Fibroblast of the aortic adventitia (primary cell): Measurements from ENCODE around the gene JUP. TPM values are rescaled to one million over a fixed set of nuclear protein-coding genes. Genes with fewer than 3 reads are reported as not detected.

Experiments
- DNase-seq: peaks from one replicate; pipeline ENCODE4 v3.0.0-alpha.2; 2010; ENCODE audit warnings: low read depth
- H3K4me3 ChIP-seq: 2 replicates; pipeline ENCODE4 v1.5.1; 2011; ENCODE audit warnings: low read depth, mild to moderate bottlenecking, control low read depth, low read length, moderate library complexity
- total RNA-seq: library from RNA; depleted of rRNA; stranded (reverse); fragments of >200 nt; gene quantifications from 2 replicates; pipeline ENCODE4 v1.2.3, GENCODE V29; 2012; ENCODE audit warnings: low replicate concordance
- TF ChIP-seq, protein P1 (sequence below): IDR thresholded peaks from 2 replicates; pipeline ENCODE4 v1.5.1; 2011; ENCODE audit warnings: mild to moderate bottlenecking, low read length, control low read depth, inconsistent platforms; ENCODE audit not compliant: insufficient read depth

The JUP gene
- total RNA-seq, 1 donor = 8.9 TPM

DNA sequence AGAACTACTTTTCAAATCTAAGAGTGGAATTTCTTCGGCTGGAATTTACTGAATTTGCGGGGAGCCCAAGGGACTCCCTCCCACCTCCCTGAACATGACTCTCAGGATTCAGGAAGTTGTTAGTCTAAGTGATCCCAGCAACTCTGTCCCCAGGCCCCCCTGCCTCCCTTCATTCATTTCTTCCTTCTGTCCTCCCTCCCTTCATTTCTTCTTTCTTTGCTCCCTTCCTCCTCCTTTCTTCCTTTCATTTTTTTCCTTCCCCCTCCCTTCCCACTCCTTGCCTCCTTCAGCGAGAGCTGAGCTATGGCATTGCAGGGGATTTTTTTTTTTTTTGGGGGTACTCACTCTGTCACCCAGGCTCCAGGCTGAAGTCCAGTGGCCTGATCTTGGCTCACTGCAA lies 10.9 kb upstream of the JUP start:
- TF ChIP-seq, protein P1, sequence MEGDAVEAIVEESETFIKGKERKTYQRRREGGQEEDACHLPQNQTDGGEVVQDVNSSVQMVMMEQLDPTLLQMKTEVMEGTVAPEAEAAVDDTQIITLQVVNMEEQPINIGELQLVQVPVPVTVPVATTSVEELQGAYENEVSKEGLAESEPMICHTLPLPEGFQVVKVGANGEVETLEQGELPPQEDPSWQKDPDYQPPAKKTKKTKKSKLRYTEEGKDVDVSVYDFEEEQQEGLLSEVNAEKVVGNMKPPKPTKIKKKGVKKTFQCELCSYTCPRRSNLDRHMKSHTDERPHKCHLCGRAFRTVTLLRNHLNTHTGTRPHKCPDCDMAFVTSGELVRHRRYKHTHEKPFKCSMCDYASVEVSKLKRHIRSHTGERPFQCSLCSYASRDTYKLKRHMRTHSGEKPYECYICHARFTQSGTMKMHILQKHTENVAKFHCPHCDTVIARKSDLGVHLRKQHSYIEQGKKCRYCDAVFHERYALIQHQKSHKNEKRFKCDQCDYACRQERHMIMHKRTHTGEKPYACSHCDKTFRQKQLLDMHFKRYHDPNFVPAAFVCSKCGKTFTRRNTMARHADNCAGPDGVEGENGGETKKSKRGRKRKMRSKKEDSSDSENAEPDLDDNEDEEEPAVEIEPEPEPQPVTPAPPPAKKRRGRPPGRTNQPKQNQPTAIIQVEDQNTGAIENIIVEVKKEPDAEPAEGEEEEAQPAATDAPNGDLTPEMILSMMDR = no peak
- DNase-seq = no peak

DNA sequence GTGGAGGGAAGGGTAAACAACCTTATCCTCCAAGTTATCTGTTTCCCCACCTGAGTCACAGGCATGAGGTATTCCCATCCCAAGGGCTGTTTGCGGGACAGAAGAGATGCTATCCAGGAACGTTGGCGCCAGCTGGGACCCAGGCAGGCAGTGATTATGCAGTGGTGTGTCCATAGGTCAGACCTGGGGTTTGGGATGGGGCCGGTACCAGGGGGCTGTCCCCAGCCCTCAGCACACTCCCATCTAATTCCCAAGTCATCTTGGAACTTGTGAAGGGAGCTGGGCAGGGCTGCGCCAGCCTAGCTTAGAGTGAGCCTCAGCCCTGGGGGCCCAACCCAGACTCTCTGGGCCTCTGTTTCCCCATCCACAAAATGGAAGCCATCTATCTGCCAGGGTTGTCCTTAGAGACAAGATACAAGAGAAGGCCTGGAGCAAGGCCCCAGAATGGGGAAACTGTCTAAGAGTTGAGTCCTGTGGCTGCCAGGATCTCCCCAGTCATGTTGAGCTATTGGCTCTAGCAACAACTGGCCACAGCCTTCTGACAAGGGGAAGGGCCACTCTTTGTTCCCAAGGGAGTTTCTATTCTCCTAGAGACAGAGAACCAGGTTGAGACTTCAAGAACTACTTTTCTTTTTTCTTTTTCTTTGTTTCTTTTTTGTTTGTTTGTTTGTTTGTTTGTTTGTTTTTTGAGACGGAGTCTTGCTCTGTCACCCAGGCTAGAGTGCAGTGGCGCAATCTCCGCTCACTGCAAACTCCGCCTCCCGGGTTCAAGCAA lies 9.8 kb upstream of the JUP start:
- H3K4me3 ChIP-seq = no peak overlapping the region
- no peak for DNase-seq
- TF ChIP-seq, protein P1 = no peak

More for the DNA sequence above, 10.9 kb upstream of the JUP start:
- H3K4me3 ChIP-seq = no peak overlapping the region

DNA sequence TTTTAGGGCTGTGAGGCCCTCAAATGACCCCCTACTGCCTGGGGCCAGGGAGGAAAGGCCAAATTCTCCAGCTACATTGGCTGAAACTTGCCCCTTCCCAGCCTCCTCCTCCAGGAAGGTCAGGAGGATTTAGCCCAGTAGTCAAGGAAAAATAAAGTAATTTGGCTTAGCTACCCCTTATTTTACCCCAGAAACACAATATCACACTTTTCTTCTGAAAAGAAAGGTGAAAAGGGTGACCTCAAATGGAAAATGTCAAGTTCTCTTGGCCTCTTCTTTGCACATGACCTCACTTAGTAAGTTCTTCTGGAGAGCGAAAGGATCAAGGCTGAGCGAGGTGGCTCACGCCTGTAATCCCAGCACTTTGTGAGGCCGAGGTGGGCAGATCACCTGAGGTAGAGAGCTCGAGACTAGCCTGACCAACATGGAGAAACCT lies 8.0 kb upstream of the JUP start:
- no peak for DNase-seq
- TF ChIP-seq, protein P1 = no peak
- H3K4me3 ChIP-seq = no peak overlapping the region

DNA sequence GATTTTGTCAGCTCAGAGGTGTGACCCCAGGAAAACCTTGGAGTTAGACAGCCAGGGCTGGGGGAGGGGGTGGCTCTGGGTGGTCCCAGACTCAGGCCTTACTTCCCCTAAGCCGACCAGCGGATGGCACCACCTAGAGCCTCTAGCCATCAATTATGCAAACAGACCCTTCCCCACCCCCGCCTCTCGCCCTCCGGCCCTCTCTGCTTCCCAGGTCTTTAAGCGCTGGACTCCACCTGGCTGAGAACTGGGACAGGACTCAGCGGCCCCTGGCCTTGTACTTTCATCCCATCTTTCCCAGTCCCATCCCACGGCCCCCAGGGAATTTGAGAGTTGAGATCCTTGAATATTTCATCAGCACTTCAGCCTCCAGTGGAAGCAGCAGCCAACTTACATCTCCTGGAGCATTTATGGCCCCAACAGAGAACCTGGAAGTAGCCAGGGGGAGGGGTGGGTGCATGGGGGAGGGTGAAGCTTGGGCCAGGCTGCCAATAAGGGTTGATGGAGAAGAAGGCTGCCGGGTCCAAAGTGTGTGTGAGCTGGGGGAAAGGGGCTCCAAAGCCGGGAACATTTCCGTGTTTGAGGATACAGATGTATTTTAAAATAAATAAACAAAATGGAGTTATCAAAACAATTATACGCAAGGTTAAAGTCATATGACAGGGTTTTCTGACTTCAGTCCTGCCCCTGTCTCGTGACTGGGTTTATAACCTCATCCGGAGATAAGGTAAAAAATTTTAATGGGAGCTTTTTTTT lies 7.5 kb upstream of the JUP start:
- DNase-seq = no peak
- H3K4me3 ChIP-seq = no peak overlapping the region
- TF ChIP-seq, protein P1 = no peak

DNA sequence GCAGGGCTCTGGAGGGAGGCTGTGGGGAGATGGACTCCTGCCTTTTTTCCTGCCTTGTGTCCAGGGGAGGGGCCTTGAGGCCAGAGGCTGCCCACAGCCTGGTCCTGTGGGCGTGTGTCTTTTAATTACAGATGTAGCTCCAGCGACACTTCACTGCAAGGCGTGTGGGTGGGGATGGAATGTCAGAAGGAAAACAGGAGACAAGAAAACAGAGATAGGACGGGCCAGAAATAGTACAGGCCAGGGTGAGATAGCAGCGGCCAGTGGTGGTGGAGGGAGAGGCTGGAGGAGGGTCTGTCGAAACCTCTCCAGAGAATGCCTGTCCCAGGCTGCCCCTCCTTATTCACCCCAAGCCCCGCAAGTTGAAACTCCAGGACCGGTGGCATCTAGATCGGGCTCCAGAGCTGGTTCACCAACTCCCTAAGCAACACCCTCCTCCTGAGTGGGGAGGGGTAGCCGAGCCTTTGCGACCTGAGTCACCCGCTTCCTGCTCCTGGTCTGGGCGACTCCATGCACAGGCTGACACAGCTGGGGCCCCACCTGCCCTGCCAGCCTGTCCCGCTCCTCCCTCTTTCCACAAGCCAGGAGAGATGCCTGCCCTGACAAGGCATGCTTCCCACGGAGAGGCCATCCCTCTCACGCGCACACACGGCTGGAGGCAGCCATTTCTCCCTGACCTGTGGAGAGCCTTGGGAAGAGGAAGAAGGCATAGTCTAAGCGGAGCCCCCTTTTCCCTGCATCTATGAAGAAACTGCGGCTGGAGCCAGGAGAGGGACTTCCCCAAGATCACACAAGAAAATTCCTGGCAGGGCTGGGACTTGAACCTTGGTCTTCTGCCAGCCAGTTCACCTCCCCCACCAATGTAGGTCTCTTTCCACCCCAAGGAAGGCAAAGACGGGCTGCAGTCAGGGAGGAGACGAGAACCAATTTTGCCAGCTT lies 6.6 kb upstream of the JUP start:
- TF ChIP-seq, protein P1 = no peak
- H3K4me3 ChIP-seq = no peak overlapping the region
- peak; percentile 59 for DNase-seq

DNA sequence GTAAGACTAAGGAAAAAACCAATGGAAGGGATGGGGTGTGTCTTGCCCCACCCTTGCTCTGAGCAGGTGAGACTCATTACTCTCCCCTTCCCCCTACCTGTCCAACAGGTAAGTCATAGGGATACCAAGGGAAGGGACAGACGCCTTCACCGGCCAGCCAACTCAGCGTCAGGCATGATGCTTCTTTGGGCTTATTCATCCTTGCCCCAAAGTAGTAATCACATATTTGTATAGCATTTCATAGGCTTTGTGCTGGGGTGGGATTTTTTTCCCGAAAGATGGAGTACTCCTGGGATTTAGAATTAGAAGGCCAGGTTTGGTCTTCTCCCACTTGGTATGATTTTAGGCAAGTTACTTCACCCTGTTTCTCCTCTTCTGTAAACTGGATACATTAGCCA lies 509 bp upstream of the JUP start:
- DNase-seq = no peak
- TF ChIP-seq, protein P1 = no peak
- H3K4me3 ChIP-seq = no peak overlapping the region
